ENCODE data around the gene SMAD3. TPM values are rescaled to one million over a fixed set of nuclear protein-coding genes. Genes with fewer than 3 reads are reported as not detected.
"Not testable (repeated sequence)": the region's sequence is repeated elsewhere in the genome, so short reads cannot be mapped to it uniquely, and the experiment has no call there.

SMAD3 gene
- total RNA-seq, 2 experiments from 2014 or later = 35.1 to 39.2 TPM

- CTCF ChIA-PET = interaction anchor here (1.7 kb wide), 1 partner anchor 33 kb away, joined by 4 read pairs; no protein-coding TSS in a partner anchor
- Mint-ChIP-seq H3K27ac (peak overlapping the region; percentile 91), H3K36me3 (ENCODE audit: low read depth) (peaks cover 4% of the 10 kb centered on the region), H3K27me3 (ENCODE audit: low read depth) (no peaks in the 10 kb centered on the region), H3K4me1 (ENCODE audit: low read depth) (peaks cover 72% of the 10 kb centered on the region), H3K4me3 (no peak overlapping the region), H3K9me3 (no peaks in the 10 kb centered on the region)
- intact Hi-C loops (cut with micrococcal nuclease) = loop anchor here (1.0 kb wide), 6 partner anchors 26 to 105 kb away; partner anchors contain the start of genes AAGAB and IQCH
- DNase-seq = no peak
These were observed 84.3 kb downstream of the SMAD3 start for GRCh38 chr15:67149773-67150022.

DNA sequence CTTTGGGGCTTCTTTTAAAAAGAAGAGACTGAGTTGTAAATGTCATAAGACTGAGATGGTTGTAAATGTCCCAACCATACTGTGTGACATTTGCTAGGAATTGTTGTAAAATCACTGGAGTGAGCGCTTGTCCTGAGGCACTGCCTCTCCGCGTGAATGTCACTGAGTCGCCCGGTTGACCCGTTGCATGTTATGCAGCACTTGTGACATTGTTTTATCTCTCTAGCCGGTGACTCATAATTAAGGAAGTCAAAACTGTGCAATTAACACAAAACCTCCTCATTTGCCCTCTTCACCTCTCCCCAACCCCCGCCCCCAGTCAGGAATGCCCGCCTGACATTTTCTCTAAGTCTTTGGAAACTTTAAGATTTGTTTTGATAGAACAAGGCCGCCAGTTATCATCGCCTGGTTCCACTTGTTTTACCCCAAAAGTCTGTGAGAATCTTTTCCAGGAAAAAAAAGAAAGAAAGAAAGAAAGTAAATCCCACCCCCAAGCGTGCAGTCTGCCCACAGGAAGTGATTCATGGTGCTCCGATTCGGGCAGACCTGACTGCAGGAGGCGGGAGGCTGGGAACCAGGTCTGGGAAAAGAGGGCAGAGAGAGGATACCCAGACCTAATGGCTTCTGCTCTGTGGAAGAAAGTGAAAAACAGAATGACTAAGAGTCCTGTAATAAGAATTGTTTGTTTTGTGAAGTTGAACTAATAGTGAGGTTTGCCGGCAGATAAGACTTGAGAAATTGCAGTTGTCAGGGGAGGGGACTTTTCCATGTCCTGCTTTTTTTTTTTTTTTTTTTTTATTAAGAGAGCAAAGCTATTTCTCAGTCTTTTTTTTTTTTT is 84.8 kb downstream of the SMAD3 start:
- DNase-seq = peak; percentile 72
- intact Hi-C loops (cut with micrococcal nuclease) = loop anchor here (1.0 kb wide), 5 partner anchors 25 to 91 kb away; no protein-coding TSS in a partner anchor
- peak overlapping the region; percentile 91 for H3K27ac Mint-ChIP-seq
- H3K9me3 Mint-ChIP-seq = no peaks in the 10 kb centered on the region
- no peaks in the 10 kb centered on the region for H3K27me3 Mint-ChIP-seq (ENCODE audit: low read depth)
- H3K4me3 Mint-ChIP-seq = peak overlapping the region; percentile 59
- peaks cover 67% of the 10 kb centered on the region for H3K4me1 Mint-ChIP-seq (ENCODE audit: low read depth)
- CTCF ChIA-PET = no interaction called here
- peaks cover 2% of the 10 kb centered on the region for H3K36me3 Mint-ChIP-seq (ENCODE audit: low read depth)

- intact Hi-C loops (cut with micrococcal nuclease) = no loop called here
- Mint-ChIP-seq H3K27me3 (ENCODE audit: low read depth) (no peaks in the 10 kb centered on the region), H3K4me1 (ENCODE audit: low read depth) (peaks cover 56% of the 10 kb centered on the region), H3K9me3 (peaks cover 4% of the 10 kb centered on the region), H3K4me3 (no peak overlapping the region), H3K27ac (no peak overlapping the region), H3K36me3 (ENCODE audit: low read depth) (peaks cover 9% of the 10 kb centered on the region)
- no peak for DNase-seq
- CTCF ChIA-PET = no interaction called here
These were observed 87.0 kb downstream of the SMAD3 start for GRCh38 chr15:67152429-67152828.

DNA sequence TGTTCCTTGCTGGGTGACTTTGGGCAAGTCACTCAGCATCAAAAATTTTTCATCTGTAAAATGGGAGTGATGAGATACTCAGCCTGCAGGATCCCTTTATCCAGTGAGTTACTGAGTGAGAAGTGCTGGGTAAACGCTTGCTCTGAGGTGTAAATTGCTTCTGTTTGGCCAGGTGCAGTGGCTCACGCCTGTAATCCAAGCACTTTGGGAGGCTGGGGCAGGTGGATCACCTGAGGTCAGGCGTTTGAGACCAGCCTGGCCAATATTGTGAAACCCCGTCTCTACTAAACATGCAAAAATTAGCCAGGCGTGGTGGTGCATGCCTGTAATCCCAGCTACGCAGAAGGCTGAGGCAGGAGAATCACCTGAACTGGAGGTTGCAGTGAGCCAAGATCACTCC is 87.6 kb downstream of the SMAD3 start:
- H3K27me3 Mint-ChIP-seq (ENCODE audit: low read depth); DNase-seq; H3K9me3 Mint-ChIP-seq; intact Hi-C loops (cut with micrococcal nuclease); H3K4me3 Mint-ChIP-seq; H3K27ac Mint-ChIP-seq; H3K36me3 Mint-ChIP-seq (ENCODE audit: low read depth); CTCF ChIA-PET: not testable (repeated sequence)
- peaks cover 55% of the 10 kb centered on the region for H3K4me1 Mint-ChIP-seq (ENCODE audit: low read depth)

DNA sequence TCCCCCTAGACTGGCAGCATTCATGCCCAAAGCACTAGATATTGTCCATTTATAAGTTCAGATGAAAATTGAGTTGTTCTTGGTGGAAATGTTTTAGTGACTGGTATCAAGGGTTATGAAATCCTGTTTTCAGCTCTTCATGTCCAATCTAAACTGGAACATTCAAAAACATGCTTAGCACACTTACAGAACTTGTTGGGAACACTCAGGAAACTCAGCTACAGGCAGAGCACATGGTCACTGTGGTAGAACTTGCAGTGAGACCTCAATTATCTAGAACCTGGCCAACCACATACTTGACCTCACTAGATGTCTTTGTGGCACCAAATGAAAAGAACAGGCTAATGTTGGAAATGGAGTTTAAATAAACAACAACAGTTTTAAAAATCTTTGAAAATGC is 88.8 kb downstream of the SMAD3 start:
- CTCF ChIA-PET = no interaction called here
- H3K4me1 Mint-ChIP-seq (ENCODE audit: low read depth) = peaks cover 43% of the 10 kb centered on the region
- H3K27ac Mint-ChIP-seq = no peak overlapping the region
- peaks cover 9% of the 10 kb centered on the region for H3K36me3 Mint-ChIP-seq (ENCODE audit: low read depth)
- H3K27me3 Mint-ChIP-seq (ENCODE audit: low read depth) = no peaks in the 10 kb centered on the region
- H3K4me3 Mint-ChIP-seq = no peak overlapping the region
- peaks cover 4% of the 10 kb centered on the region for H3K9me3 Mint-ChIP-seq
- intact Hi-C loops (cut with micrococcal nuclease) = no loop called here
- DNase-seq = no peak

- Mint-ChIP-seq H3K27ac (no peak overlapping the region), H3K27me3 (ENCODE audit: low read depth) (no peaks in the 10 kb centered on the region), H3K4me3 (no peak overlapping the region), H3K4me1 (ENCODE audit: low read depth) (peaks cover 25% of the 10 kb centered on the region), H3K36me3 (ENCODE audit: low read depth) (peaks cover 9% of the 10 kb centered on the region), H3K9me3 (peaks cover 4% of the 10 kb centered on the region)
- DNase-seq = no peak
- CTCF ChIA-PET = interaction anchor here (0.6 to 1.6 kb wide), 3 partner anchors 9 to 17 kb away, joined by 3 to 4 read pairs (median 3); no protein-coding TSS in a partner anchor
- intact Hi-C loops (cut with micrococcal nuclease) = no loop called here
These were observed 91.0 kb downstream of the SMAD3 start for GRCh38 chr15:67156426-67156825.

- peaks cover 4% of the 10 kb centered on the region for H3K9me3 Mint-ChIP-seq
- CTCF ChIA-PET = no interaction called here
- H3K27ac Mint-ChIP-seq = no peak overlapping the region
- peaks cover 25% of the 10 kb centered on the region for H3K4me1 Mint-ChIP-seq (ENCODE audit: low read depth)
- no peak for DNase-seq
- peaks cover 9% of the 10 kb centered on the region for H3K36me3 Mint-ChIP-seq (ENCODE audit: low read depth)
- intact Hi-C loops (cut with micrococcal nuclease) = no loop called here
- no peak overlapping the region for H3K4me3 Mint-ChIP-seq
- H3K27me3 Mint-ChIP-seq (ENCODE audit: low read depth) = no peaks in the 10 kb centered on the region
These were observed 91.4 kb downstream of the SMAD3 start for GRCh38 chr15:67156834-67157233.

- Mint-ChIP-seq H3K9me3 (peaks cover 4% of the 10 kb centered on the region), H3K27me3 (ENCODE audit: low read depth) (no peaks in the 10 kb centered on the region), H3K4me1 (ENCODE audit: low read depth) (peaks cover 18% of the 10 kb centered on the region), H3K27ac (no peak overlapping the region), H3K36me3 (ENCODE audit: low read depth) (peaks cover 9% of the 10 kb centered on the region), H3K4me3 (no peak overlapping the region)
- intact Hi-C loops (cut with micrococcal nuclease) = no loop called here
- CTCF ChIA-PET = no interaction called here
- DNase-seq = no peak
These were observed 92.3 kb downstream of the SMAD3 start for GRCh38 chr15:67157521-67158252.

- H3K9me3 Mint-ChIP-seq = peaks cover 4% of the 10 kb centered on the region
- no peak overlapping the region for H3K27ac Mint-ChIP-seq
- H3K27me3 Mint-ChIP-seq (ENCODE audit: low read depth) = no peaks in the 10 kb centered on the region
- no peak for DNase-seq
- CTCF ChIA-PET = no interaction called here
- peaks cover 9% of the 10 kb centered on the region for H3K36me3 Mint-ChIP-seq (ENCODE audit: low read depth)
- peaks cover 16% of the 10 kb centered on the region for H3K4me1 Mint-ChIP-seq (ENCODE audit: low read depth)
- intact Hi-C loops (cut with micrococcal nuclease) = no loop called here
- H3K4me3 Mint-ChIP-seq = no peak overlapping the region
These were observed 93.0 kb downstream of the SMAD3 start for GRCh38 chr15:67158367-67158766.

- Mint-ChIP-seq H3K4me3 (no peak overlapping the region), H3K27ac (no peak overlapping the region), H3K4me1 (ENCODE audit: low read depth) (peaks cover 10% of the 10 kb centered on the region), H3K27me3 (ENCODE audit: low read depth) (no peaks in the 10 kb centered on the region), H3K36me3 (ENCODE audit: low read depth) (peaks cover 2% of the 10 kb centered on the region), H3K9me3 (no peaks in the 10 kb centered on the region)
- no peak for DNase-seq
- CTCF ChIA-PET = interaction anchor here (0.6 to 1.3 kb wide), 3 partner anchors 59 to 215 kb away, joined by 3 to 5 read pairs (median 4); no protein-coding TSS in a partner anchor
- intact Hi-C loops (cut with micrococcal nuclease) = no loop called here
These were observed 96.0 kb downstream of the SMAD3 start for GRCh38 chr15:67161412-67161811.

GRCh38 chr15:67161881-67162280 is 96.5 kb downstream of the SMAD3 start:
- H3K36me3 Mint-ChIP-seq (ENCODE audit: low read depth) = peaks cover 3% of the 10 kb centered on the region
- peaks cover 8% of the 10 kb centered on the region for H3K4me1 Mint-ChIP-seq (ENCODE audit: low read depth)
- H3K4me3 Mint-ChIP-seq = no peak overlapping the region
- DNase-seq = no peak
- CTCF ChIA-PET = interaction anchor here (0.6 to 1.3 kb wide), 2 partner anchors 59 to 100 kb away, joined by 4 to 5 read pairs; no protein-coding TSS in a partner anchor
- H3K27ac Mint-ChIP-seq = no peak overlapping the region
- no peaks in the 10 kb centered on the region for H3K27me3 Mint-ChIP-seq (ENCODE audit: low read depth)
- intact Hi-C loops (cut with micrococcal nuclease) = no loop called here
- no peaks in the 10 kb centered on the region for H3K9me3 Mint-ChIP-seq

- no peak for DNase-seq
- Mint-ChIP-seq H3K27ac (no peak overlapping the region), H3K27me3 (ENCODE audit: low read depth) (no peaks in the 10 kb centered on the region), H3K9me3 (no peaks in the 10 kb centered on the region), H3K4me1 (ENCODE audit: low read depth) (no peaks in the 10 kb centered on the region), H3K36me3 (ENCODE audit: low read depth) (peaks cover 6% of the 10 kb centered on the region), H3K4me3 (no peak overlapping the region)
- intact Hi-C loops (cut with micrococcal nuclease) = no loop called here
- CTCF ChIA-PET = no interaction called here
These were observed 97.8 kb downstream of the SMAD3 start for GRCh38 chr15:67163180-67163579.
